ENCODE data around the gene NFE2L2.
"Not testable (repeated sequence)": the region's sequence is repeated elsewhere in the genome, so short reads cannot be mapped to it uniquely, and the experiment has no call there.

NFE2L2 gene

GRCh38 chr2:177264693-177265587, at the start of gene NFE2L2:
Gene NFE2L2, minus strand, starts transcription at chr2:177264727. Its CDS starts 151 bp downstream, at chr2:177264576.
- peaks cover 28% of the 10 kb centered on the region for H3K4me1 ChIP-seq (ENCODE audit: insufficient read depth, low read length)
- H3K9me3 ChIP-seq (ENCODE audit: control insufficient read depth, insufficient read depth, low read length), result no peaks in the 10 kb centered on the region
- peak within 1 kb of the TSS; percentile 100 for H3K9ac ChIP-seq (ENCODE audit: low read depth, low read length)
- H3K36me3 ChIP-seq (ENCODE audit: insufficient read depth, low read length), result no peaks in the 10 kb centered on the region

GRCh38 chr2:177314194-177314593, 49.7 kb upstream of the NFE2L2 start:
- no peaks in the 10 kb centered on the region for H3K4me1 ChIP-seq (ENCODE audit: insufficient read depth, low read length)
- H3K9ac ChIP-seq (ENCODE audit: low read depth, low read length), result no peak overlapping the region
- H3K9me3 ChIP-seq (ENCODE audit: control insufficient read depth, insufficient read depth, low read length), result no peaks in the 10 kb centered on the region
- H3K36me3 ChIP-seq (ENCODE audit: insufficient read depth, low read length), result no peaks in the 10 kb centered on the region

- Histone ChIP-seq H3K4me1 (ENCODE audit: insufficient read depth, low read length) (no peaks in the 10 kb centered on the region), H3K36me3 (ENCODE audit: insufficient read depth, low read length) (no peaks in the 10 kb centered on the region), H3K9ac (ENCODE audit: low read depth, low read length) (no peak overlapping the region), H3K9me3 (ENCODE audit: control insufficient read depth, insufficient read depth, low read length) (no peaks in the 10 kb centered on the region)
Observed at GRCh38 chr2:177313162-177313781, 48.7 kb upstream of the NFE2L2 start.

- Histone ChIP-seq H3K36me3 (ENCODE audit: insufficient read depth, low read length) (no peaks in the 10 kb centered on the region), H3K9ac (ENCODE audit: low read depth, low read length) (no peak overlapping the region), H3K4me1 (ENCODE audit: insufficient read depth, low read length) (no peaks in the 10 kb centered on the region), H3K9me3 (ENCODE audit: control insufficient read depth, insufficient read depth, low read length) (no peaks in the 10 kb centered on the region)
Observed at GRCh38 chr2:177312562-177312961, 48.0 kb upstream of the NFE2L2 start.

- not testable (repeated sequence) for H3K9ac ChIP-seq (ENCODE audit: low read depth, low read length); H3K36me3 ChIP-seq (ENCODE audit: insufficient read depth, low read length); H3K4me1 ChIP-seq (ENCODE audit: insufficient read depth, low read length); H3K9me3 ChIP-seq (ENCODE audit: control insufficient read depth, insufficient read depth, low read length)
Observed at GRCh38 chr2:177309672-177310309, 45.3 kb upstream of the NFE2L2 start.

- Histone ChIP-seq H3K4me1 (ENCODE audit: insufficient read depth, low read length) (no peaks in the 10 kb centered on the region), H3K36me3 (ENCODE audit: insufficient read depth, low read length) (no peaks in the 10 kb centered on the region), H3K9me3 (ENCODE audit: control insufficient read depth, insufficient read depth, low read length) (no peaks in the 10 kb centered on the region), H3K9ac (ENCODE audit: low read depth, low read length) (no peak overlapping the region)
Observed at GRCh38 chr2:177306550-177306949, 42.0 kb upstream of the NFE2L2 start.

- no peaks in the 10 kb centered on the region for H3K9me3 ChIP-seq (ENCODE audit: control insufficient read depth, insufficient read depth, low read length)
- H3K4me1 ChIP-seq (ENCODE audit: insufficient read depth, low read length), result no peaks in the 10 kb centered on the region
- no peaks in the 10 kb centered on the region for H3K36me3 ChIP-seq (ENCODE audit: insufficient read depth, low read length)
- H3K9ac ChIP-seq (ENCODE audit: low read depth, low read length), result no peak overlapping the region
Observed at GRCh38 chr2:177303939-177304338, 39.4 kb upstream of the NFE2L2 start.

GRCh38 chr2:177302552-177302951, 38.0 kb upstream of the NFE2L2 start:
- no peaks in the 10 kb centered on the region for H3K9me3 ChIP-seq (ENCODE audit: control insufficient read depth, insufficient read depth, low read length)
- no peaks in the 10 kb centered on the region for H3K4me1 ChIP-seq (ENCODE audit: insufficient read depth, low read length)
- no peaks in the 10 kb centered on the region for H3K36me3 ChIP-seq (ENCODE audit: insufficient read depth, low read length)

GRCh38 chr2:177298191-177298590, 33.7 kb upstream of the NFE2L2 start:
- no peaks in the 10 kb centered on the region for H3K36me3 ChIP-seq (ENCODE audit: insufficient read depth, low read length)
- H3K9me3 ChIP-seq (ENCODE audit: control insufficient read depth, insufficient read depth, low read length), result no peaks in the 10 kb centered on the region
- no peak overlapping the region for H3K9ac ChIP-seq (ENCODE audit: low read depth, low read length)
- no peaks in the 10 kb centered on the region for H3K4me1 ChIP-seq (ENCODE audit: insufficient read depth, low read length)

More at GRCh38 chr2:177302552-177302951, 38.0 kb upstream of the NFE2L2 start:
- no peak overlapping the region for H3K9ac ChIP-seq (ENCODE audit: low read depth, low read length)

- Histone ChIP-seq H3K9me3 (ENCODE audit: control insufficient read depth, insufficient read depth, low read length) (no peaks in the 10 kb centered on the region), H3K36me3 (ENCODE audit: insufficient read depth, low read length) (no peaks in the 10 kb centered on the region), H3K4me1 (ENCODE audit: insufficient read depth, low read length) (no peaks in the 10 kb centered on the region), H3K9ac (ENCODE audit: low read depth, low read length) (no peak overlapping the region)
Observed at GRCh38 chr2:177296040-177296439, 31.5 kb upstream of the NFE2L2 start.

- Histone ChIP-seq H3K9ac (ENCODE audit: low read depth, low read length) (no peak overlapping the region), H3K4me1 (ENCODE audit: insufficient read depth, low read length) (no peaks in the 10 kb centered on the region), H3K36me3 (ENCODE audit: insufficient read depth, low read length) (no peaks in the 10 kb centered on the region), H3K9me3 (ENCODE audit: control insufficient read depth, insufficient read depth, low read length) (no peaks in the 10 kb centered on the region)
Observed at GRCh38 chr2:177295484-177295883, 31.0 kb upstream of the NFE2L2 start.

GRCh38 chr2:177291701-177292100, 27.2 kb upstream of the NFE2L2 start:
- no peaks in the 10 kb centered on the region for H3K9me3 ChIP-seq (ENCODE audit: control insufficient read depth, insufficient read depth, low read length)
- no peaks in the 10 kb centered on the region for H3K4me1 ChIP-seq (ENCODE audit: insufficient read depth, low read length)
- H3K36me3 ChIP-seq (ENCODE audit: insufficient read depth, low read length), result no peaks in the 10 kb centered on the region
- H3K9ac ChIP-seq (ENCODE audit: low read depth, low read length), result no peak overlapping the region

GRCh38 chr2:177289824-177290628, 25.5 kb upstream of the NFE2L2 start:
- Histone ChIP-seq H3K36me3 (ENCODE audit: insufficient read depth, low read length) (no peaks in the 10 kb centered on the region), H3K9ac (ENCODE audit: low read depth, low read length) (no peak overlapping the region), H3K9me3 (ENCODE audit: control insufficient read depth, insufficient read depth, low read length) (no peaks in the 10 kb centered on the region), H3K4me1 (ENCODE audit: insufficient read depth, low read length) (no peaks in the 10 kb centered on the region)

- H3K4me1 ChIP-seq (ENCODE audit: insufficient read depth, low read length), result no peaks in the 10 kb centered on the region
- no peak overlapping the region for H3K9ac ChIP-seq (ENCODE audit: low read depth, low read length)
- no peaks in the 10 kb centered on the region for H3K9me3 ChIP-seq (ENCODE audit: control insufficient read depth, insufficient read depth, low read length)
- H3K36me3 ChIP-seq (ENCODE audit: insufficient read depth, low read length), result no peaks in the 10 kb centered on the region
Observed at GRCh38 chr2:177287814-177288213, 23.3 kb upstream of the NFE2L2 start.
